Tibial artery (tissue), 4 donors: ENCODE data around the gene PPP2R2B.

Experiments used
- DNase-seq, 2 donors: peaks; one replicate each; pipeline ENCODE4 v3.0.0-alpha.2; 2019
- H3K27ac ChIP-seq, 2 donors: fragments of 200-600 bp; sonication (generic) in 1 of 2; 1 replicate in 1 of 2; 2 replicates in 1 of 2; pipeline ENCODE4 v1.5.1; 2018 to 2019; ENCODE audit warnings: mild to moderate bottlenecking in 1 of 2
- H3K27me3 ChIP-seq, 2 donors: fragments of 200-600 bp; sonication (generic) in 1 of 2; one replicate each; pipeline versions ENCODE4 v1.5.1 to v1.6.0; 2016 to 2019
- H3K36me3 ChIP-seq, 3 donors: fragments of 200-600 bp; sonication (generic) in 2 of 3; one replicate each; pipeline ENCODE4 v1.5.1; 2016 to 2019; ENCODE audit warnings: mild to moderate bottlenecking in 2 of 3
- H3K4me1 ChIP-seq, 4 donors: fragments of 200-600 bp; sonication (generic) in 2 of 4; 1 replicate in 3 of 4; 2 replicates in 1 of 4; pipeline ENCODE4 v1.5.1; 2016 to 2019
- H3K4me3 ChIP-seq, 2 donors: fragments of 200-600 bp; sonication (generic) in 1 of 2; 1 replicate in 1 of 2; 2 replicates in 1 of 2; pipeline ENCODE4 v1.5.1; 2018 to 2019; ENCODE audit warnings: mild to moderate bottlenecking in 2 of 2
- H3K9me3 ChIP-seq, 3 donors: fragments of 200-600 bp; sonication (generic) in 1 of 3; one replicate each; pipeline ENCODE4 v1.5.1; 2016 to 2019
- CTCF ChIP-seq, 2 experiments: fragments of 200-600 bp in 1 of 2; fragments of 450-650 bp in 1 of 2; IDR thresholded peaks; one replicate each; pipeline ENCODE4 v1.5.1; 2017 to 2019; ENCODE audit warnings: antibody characterized with exemption in 2 of 2, mild to moderate bottlenecking in 1 of 2, moderate library complexity in 1 of 2
- intact Hi-C: fragments of 100-400 bp; cut with DNase I; formaldehyde crosslinking; loops from one replicate; pipeline ENCODE4 v1.15.0; 2023; ENCODE audit warnings: low total_unique reads

Gene PPP2R2B

GRCh38 chr5:146640285-146640896, 238.2 kb downstream of the PPP2R2B start:
- no peaks in the 10 kb centered on the region for H3K9me3 ChIP-seq
- no peak overlapping the region for H3K4me3 ChIP-seq
- H3K27ac ChIP-seq = peak overlapping the region; percentile 68 to 70
- peaks cover 0 to 5% (median 0%) of the 10 kb centered on the region in 3 donors for H3K36me3 ChIP-seq
- TF ChIP-seq CTCF (IDR thresholded peaks at IDR 0.05) = no peak
- H3K4me1 ChIP-seq = peaks cover 0 to 19% (median 10%) of the 10 kb centered on the region in 4 donors
- H3K27me3 ChIP-seq = no peaks in the 10 kb centered on the region
- DNase-seq = peak in 1 of 2 donors; percentile 80
- intact Hi-C loops = no loop called here

- H3K9me3 ChIP-seq = no peaks in the 10 kb centered on the region
- H3K27me3 ChIP-seq = no peaks in the 10 kb centered on the region
- no peak for DNase-seq
- no peak overlapping the region for H3K4me3 ChIP-seq
- peaks cover 0 to 7% (median 5%) of the 10 kb centered on the region in 4 donors for H3K4me1 ChIP-seq
- TF ChIP-seq CTCF (IDR thresholded peaks at IDR 0.05) = no peak
- intact Hi-C loops = no loop called here
- H3K36me3 ChIP-seq = peaks cover 5 to 22% (median 9%) of the 10 kb centered on the region in 3 donors
- no peak overlapping the region for H3K27ac ChIP-seq
Measured at GRCh38 chr5:146635443-146635842, 243.1 kb downstream of the PPP2R2B start.

- H3K9me3 ChIP-seq = no peaks in the 10 kb centered on the region
- no peaks in the 10 kb centered on the region for H3K4me1 ChIP-seq
- no peak for TF ChIP-seq CTCF (IDR thresholded peaks at IDR 0.05)
- peaks cover 5 to 22% (median 9%) of the 10 kb centered on the region in 3 donors for H3K36me3 ChIP-seq
- DNase-seq = no peak
- intact Hi-C loops = no loop called here
- no peak overlapping the region for H3K4me3 ChIP-seq
- no peaks in the 10 kb centered on the region for H3K27me3 ChIP-seq
- H3K27ac ChIP-seq = no peak overlapping the region
Measured at GRCh38 chr5:146633323-146633764, 245.2 kb downstream of the PPP2R2B start.

GRCh38 chr5:146632620-146633322, 245.8 kb downstream of the PPP2R2B start:
- DNase-seq = no peak
- intact Hi-C loops = no loop called here
- no peak for TF ChIP-seq CTCF (IDR thresholded peaks at IDR 0.05)
- Histone ChIP-seq H3K4me3 (no peak overlapping the region), H3K27ac (no peak overlapping the region), H3K9me3 (no peaks in the 10 kb centered on the region), H3K27me3 (no peaks in the 10 kb centered on the region), H3K36me3 (peaks cover 0 to 22% (median 9%) of the 10 kb centered on the region in 3 donors), H3K4me1 (no peaks in the 10 kb centered on the region)

GRCh38 chr5:146630472-146630871, 248.1 kb downstream of the PPP2R2B start:
- no peaks in the 10 kb centered on the region for H3K9me3 ChIP-seq
- H3K27ac ChIP-seq = no peak overlapping the region
- H3K4me1 ChIP-seq = no peaks in the 10 kb centered on the region
- peaks cover 0 to 22% (median 17%) of the 10 kb centered on the region in 3 donors for H3K36me3 ChIP-seq
- TF ChIP-seq CTCF (IDR thresholded peaks at IDR 0.05) = no peak
- H3K4me3 ChIP-seq = no peak overlapping the region
- no peak for DNase-seq
- H3K27me3 ChIP-seq = no peaks in the 10 kb centered on the region
- intact Hi-C loops = no loop called here
